Measurements from ENCODE around the gene NRCAM. TPM values are rescaled to one million over a fixed set of nuclear protein-coding genes. Genes with fewer than 3 reads are reported as not detected.

The NRCAM gene
- total and polyA plus RNA-seq, 2 of the 8 experiments (the other 6 are each of a cell fraction or from before 2014, with no cell fraction given): 2.7 to 3.8 TPM

GRCh38 chr7:108324053-108325038 is 131.9 kb downstream of the NRCAM start:
- TF ChIP-seq EZH2 (IDR thresholded peaks at IDR 0.05; ENCODE audit: low read depth, low read length, severe bottlenecking) (no peak), YY1 (IDR thresholded peaks at IDR 0.05; ENCODE audit: low read depth, low read length) (no peak), E2F6 (IDR thresholded peaks at IDR 0.05) (no peak), RXRA (IDR thresholded peaks at IDR 0.05; ENCODE audit: insufficient read depth, low read depth, low read length) (no peak), SIX5 (IDR thresholded peaks at IDR 0.05; ENCODE audit: low read depth, low read length) (no peak), BCL11A (IDR thresholded peaks at IDR 0.05; ENCODE audit: low read depth in 2 of 2, low read length in 2 of 2) (no peak), POLR2AphosphoS5 (IDR thresholded peaks at IDR 0.05; ENCODE audit: low read depth, low read length) (no peak), EP300 (IDR thresholded peaks at IDR 0.05; ENCODE audit: borderline replicate concordance in 1 of 2, low read depth in 2 of 2, low read length in 2 of 2) (no peak), ZNF274 (IDR thresholded peaks at IDR 0.05; ENCODE audit: borderline replicate concordance, extremely low read depth, low read length) (no peak)
- TF ChIP-seq, protein P1, sequence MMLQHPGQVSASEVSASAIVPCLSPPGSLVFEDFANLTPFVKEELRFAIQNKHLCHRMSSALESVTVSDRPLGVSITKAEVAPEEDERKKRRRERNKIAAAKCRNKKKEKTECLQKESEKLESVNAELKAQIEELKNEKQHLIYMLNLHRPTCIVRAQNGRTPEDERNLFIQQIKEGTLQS (IDR thresholded peaks at IDR 0.05; ENCODE audit: insufficient read depth, low read depth, low read length): no peak
- WGBS, 2 experiments (ENCODE audit: extremely low coverage in 1 of 2, insufficient coverage in 1 of 2, insufficient read length in 1 of 2, insufficient replicate concordance in 2 of 2, low coverage in 1 of 2, low lambda C conversion rate in 2 of 2, missing lambda C conversion rate in 1 of 2): 77% methylated on average over 4 of the region's 4 CpGs; no CpG with 5 or more reads in 1 of the 2 experiments
- POLR2A ChIA-PET (ENCODE audit: partially characterized antibody): no interaction called here
- no peaks in the 10 kb centered on the region for H3K36me3 ChIP-seq (ENCODE audit: control insufficient read depth in 2 of 4, insufficient read depth in 4 of 4, low read length in 3 of 4)
- no peak overlapping the region for H2BK20ac ChIP-seq (ENCODE audit: low read length)
- H3K18ac ChIP-seq (ENCODE audit: extremely low read depth, low read length): no peak overlapping the region
- FAIRE-seq: no peak
- no peak overlapping the region for H2AK5ac ChIP-seq (ENCODE audit: low read depth, low read length)
- no peaks in the 10 kb centered on the region for H3K79me2 ChIP-seq (ENCODE audit: control insufficient read depth in 1 of 2, insufficient read depth in 2 of 2, low read length in 2 of 2)
- no peak overlapping the region for H3K27ac ChIP-seq (ENCODE audit: low read depth, low read length)
- H3K4me2 ChIP-seq (ENCODE audit: insufficient read depth in 1 of 2, low read depth in 2 of 2, low read length in 2 of 2): no peak overlapping the region
- CTCF ChIA-PET (ENCODE audit: partially characterized antibody): interaction anchor here (0.6 kb wide), 1 partner anchor 119 kb away, joined by 3 read pairs; no protein-coding TSS in a partner anchor
- H2BK5ac ChIP-seq (ENCODE audit: low read depth, low read length): no peak overlapping the region
- H3K4ac ChIP-seq (replicated peaks; ENCODE audit: insufficient read length, low read depth, low read length): no peak overlapping the region
- no peak overlapping the region for H2BK15ac ChIP-seq (ENCODE audit: low read length)
- no peak overlapping the region for H4K5ac ChIP-seq (ENCODE audit: insufficient read length, low read depth, low read length)
- no peak overlapping the region for H3K9ac ChIP-seq (replicated peaks in 1 of 4; ENCODE audit: extremely low read depth in 1 of 4, low read depth in 3 of 4, low read length in 3 of 4)
- H3K56ac ChIP-seq (replicated peaks; ENCODE audit: insufficient read length, low read depth, low read length): no peak overlapping the region
- H3K4me1 ChIP-seq (replicated peaks in 1 of 4; ENCODE audit: control insufficient read depth in 3 of 4, insufficient read depth in 4 of 4, low read length in 3 of 4): peaks cover 0 to 12% (median 6%) of the 10 kb centered on the region in 4 experiments; a peak in 5 of 7 replicates
- no peaks in the 10 kb centered on the region for H4K20me1 ChIP-seq (replicated peaks in 1 of 2; ENCODE audit: control insufficient read depth in 1 of 2, insufficient read depth in 2 of 2, low read length in 2 of 2)
- no peak overlapping the region for H3K14ac ChIP-seq (ENCODE audit: insufficient read length)
- no peak overlapping the region for H4K8ac ChIP-seq (ENCODE audit: extremely low read depth, insufficient read depth, low read length)
- no peak for DNase-seq (ENCODE audit: low read depth in 1 of 2, low spot score in 2 of 2)
- no peak overlapping the region for H4K91ac ChIP-seq (replicated peaks; ENCODE audit: insufficient read length, low read length)
- H2BK12ac ChIP-seq (ENCODE audit: low read depth, low read length): no peak overlapping the region
- no peaks in the 10 kb centered on the region for H3K23me2 ChIP-seq (ENCODE audit: low read depth, low read length)
- H2BK120ac ChIP-seq (replicated peaks; ENCODE audit: low read depth, low read length): no peak overlapping the region
- H3K23ac ChIP-seq (ENCODE audit: insufficient read length): no peak overlapping the region
- H3K9me3 ChIP-seq (ENCODE audit: insufficient read depth in 2 of 2, low read depth in 1 of 2, low read length in 1 of 2): no peaks in the 10 kb centered on the region
- H2AFZ ChIP-seq (ENCODE audit: low read length): no peak overlapping the region
- 0 out of 8 replicates have a peak overlapping the region, but pooled peaks of 1 of the 4 experiments have one; percentile 5 for H3K4me3 ChIP-seq (ENCODE audit: extremely low read depth in 1 of 4, insufficient read depth in 2 of 4, low read depth in 3 of 4, low read length in 4 of 4)
- no peaks in the 10 kb centered on the region; a peak in 1 of 7 replicates for H3K27me3 ChIP-seq (replicated peaks in 1 of 4; ENCODE audit: control insufficient read depth in 3 of 4, extremely low read depth in 1 of 4, insufficient read depth in 3 of 4, low read length in 3 of 4)
- H3K79me1 ChIP-seq (ENCODE audit: low read depth, low read length): no peaks in the 10 kb centered on the region

Data from H1 (cell line).